ENCODE data around the gene LDLRAD4.

Gene LDLRAD4

GRCh38 chr18:13412901-13413300 is 194.3 kb downstream of the LDLRAD4 start:
- no peak for DNase-seq (ENCODE audit: low read depth in 1 of 2, low spot score in 1 of 2)
- Histone ChIP-seq H3K4me3 (replicated peaks; ENCODE audit: insufficient read depth, low read length) (no peak overlapping the region), H3K27me3 (ENCODE audit: insufficient read depth, poor library complexity, severe bottlenecking) (no peaks in the 10 kb centered on the region), H3K27ac (replicated peaks) (no peak overlapping the region)
- TF ChIP-seq GABPA (IDR thresholded peaks at IDR 0.05; ENCODE audit: low read depth), result no peak
- no peak for TF ChIP-seq POLR2AphosphoS5 (IDR thresholded peaks at IDR 0.05; ENCODE audit: low read depth)

GRCh38 chr18:13414102-13414501 is 195.5 kb downstream of the LDLRAD4 start:
- TF ChIP-seq SPI1 (IDR thresholded peaks at IDR 0.05; ENCODE audit: borderline replicate concordance, low read depth) (no peak), GABPA (IDR thresholded peaks at IDR 0.05; ENCODE audit: low read depth) (no peak), CTCF (IDR thresholded peaks at IDR 0.05; ENCODE audit: insufficient read depth, low read length) (no peak), POLR2AphosphoS5 (IDR thresholded peaks at IDR 0.05; ENCODE audit: low read depth) (no peak), REST (IDR thresholded peaks at IDR 0.05; ENCODE audit: insufficient replicate concordance, low read depth) (no peak)
- Histone ChIP-seq H3K27ac (replicated peaks) (no peak overlapping the region), H3K4me3 (replicated peaks; ENCODE audit: insufficient read depth, low read length) (no peak overlapping the region), H3K27me3 (ENCODE audit: insufficient read depth, poor library complexity, severe bottlenecking) (no peaks in the 10 kb centered on the region)
- DNase-seq (ENCODE audit: low read depth in 1 of 2, low spot score in 1 of 2), result no peak

GRCh38 chr18:13414521-13414920 is 196.0 kb downstream of the LDLRAD4 start:
- no peak for TF ChIP-seq GABPA (IDR thresholded peaks at IDR 0.05; ENCODE audit: low read depth)
- TF ChIP-seq SPI1 (IDR thresholded peaks at IDR 0.05; ENCODE audit: borderline replicate concordance, low read depth), result no peak
- no peak for TF ChIP-seq REST (IDR thresholded peaks at IDR 0.05; ENCODE audit: insufficient replicate concordance, low read depth)
- no peak for TF ChIP-seq POLR2AphosphoS5 (IDR thresholded peaks at IDR 0.05; ENCODE audit: low read depth)
- no peak for TF ChIP-seq CTCF (IDR thresholded peaks at IDR 0.05; ENCODE audit: insufficient read depth, low read length)
- no peak overlapping the region for H3K4me3 ChIP-seq (replicated peaks; ENCODE audit: insufficient read depth, low read length)
- no peak for DNase-seq (ENCODE audit: low read depth in 1 of 2, low spot score in 1 of 2)
- no peaks in the 10 kb centered on the region for H3K27me3 ChIP-seq (ENCODE audit: insufficient read depth, poor library complexity, severe bottlenecking)
- no peak overlapping the region for H3K27ac ChIP-seq (replicated peaks)

- H3K27ac ChIP-seq (replicated peaks), result no peak overlapping the region
- no peaks in the 10 kb centered on the region for H3K27me3 ChIP-seq (ENCODE audit: insufficient read depth, poor library complexity, severe bottlenecking)
- TF ChIP-seq REST (IDR thresholded peaks at IDR 0.05; ENCODE audit: insufficient replicate concordance, low read depth) (no peak), CTCF (IDR thresholded peaks at IDR 0.05; ENCODE audit: insufficient read depth, low read length) (no peak), GABPA (IDR thresholded peaks at IDR 0.05; ENCODE audit: low read depth) (no peak), SPI1 (IDR thresholded peaks at IDR 0.05; ENCODE audit: borderline replicate concordance, low read depth) (no peak), POLR2AphosphoS5 (IDR thresholded peaks at IDR 0.05; ENCODE audit: low read depth) (no peak)
- H3K4me3 ChIP-seq (replicated peaks; ENCODE audit: insufficient read depth, low read length), result no peak overlapping the region
- no peak for DNase-seq (ENCODE audit: low read depth in 1 of 2, low spot score in 1 of 2)
These were observed 197.2 kb downstream of the LDLRAD4 start for GRCh38 chr18:13415736-13416135.

Data from HL-60 (cell line).